ENCODE measurements around the gene CARNS1. TPM values are rescaled to one million over a fixed set of nuclear protein-coding genes. Genes with fewer than 3 reads are reported as not detected.

The CARNS1 gene
- total and polyA plus RNA-seq, 10 of the 15 experiments (the other 5 are each of a cell fraction or from before 2014, with no cell fraction given) = 0.02 to 0.14 (median 0.10) TPM; not detected in 3

GRCh38 chr11:67441098-67441563, 25.7 kb downstream of the CARNS1 start:
- no peaks in the 10 kb centered on the region for H3K27me3 ChIP-seq (replicated peaks in 1 of 2; ENCODE audit: control insufficient read depth in 2 of 2, insufficient read depth in 2 of 2, low read length in 1 of 2)
- FAIRE-seq = no peak
- H3K4me2 ChIP-seq (ENCODE audit: control insufficient read depth, insufficient read depth) = no peak overlapping the region
- H3K4me3 ChIP-seq = no peak overlapping the region
- H2AFZ ChIP-seq (ENCODE audit: control insufficient read depth, low read depth, low read length) = no peak overlapping the region
- POLR2A ChIA-PET = interaction anchor here (1.5 to 1.6 kb wide), 3 partner anchors 18 to 43 kb away, joined by 3 to 5 read pairs (median 5); partner anchors contain the start of gene PPP1CA
- BruUV-seq (replicated peaks) = no TSS peak
- intact Hi-C loops (cut with micrococcal nuclease; ENCODE audit: unreplicated experiment) = no loop called here
- CTCF ChIA-PET = interaction anchor here (0.6 to 1.1 kb wide), 3 partner anchors 38 to 66 kb away, joined by 3 read pairs; partner anchors contain the start of gene TBC1D10C
- RAD21 ChIA-PET (ENCODE audit: unreplicated experiment) = interaction anchor here (0.6 kb wide), 1 partner anchor 24 kb away, joined by 3 read pairs; no protein-coding TSS in a partner anchor
- H3K79me2 ChIP-seq (ENCODE audit: control insufficient read depth, insufficient read depth, low read length) = peaks cover 41% of the 10 kb centered on the region
- H4K20me1 ChIP-seq (ENCODE audit: control insufficient read depth, insufficient read depth) = no peaks in the 10 kb centered on the region
- no peak overlapping the region for H3K27ac ChIP-seq (ENCODE audit: control insufficient read depth, insufficient read depth)
- H3K9ac ChIP-seq (ENCODE audit: control insufficient read depth, insufficient read depth, low read length) = no peak overlapping the region
- 71% methylated on average over 21 of the region's 21 CpGs for WGBS (ENCODE audit: insufficient coverage, insufficient replicate concordance, low lambda C conversion rate, missing lambda C conversion rate)
- DNase-seq (ENCODE audit: low read depth, low spot score) = no peak
- peaks cover 0 to 2% of the 10 kb centered on the region in 2 experiments; a peak in 2 of 4 replicates for H3K36me3 ChIP-seq (ENCODE audit: control insufficient read depth in 2 of 2, insufficient read depth in 2 of 2, low read length in 1 of 2)
- ATAC-seq = no peak
- H3K9me3 ChIP-seq (replicated peaks; ENCODE audit: control insufficient read depth, insufficient read depth, low read length) = no peaks in the 10 kb centered on the region
- H3K4me1 ChIP-seq (ENCODE audit: control insufficient read depth, insufficient read depth, low read length) = peaks cover 31% of the 10 kb centered on the region
- in situ Hi-C loops (cut with MboI) = no loop called here
- SMC1A ChIA-PET (ENCODE audit: uncharacterized antibody, unreplicated experiment) = interaction anchor here (0.6 to 1.5 kb wide), 2 partner anchors 20 to 160 kb away, joined by 3 to 5 read pairs; no protein-coding TSS in a partner anchor
- TF ChIP-seq, protein P1, sequence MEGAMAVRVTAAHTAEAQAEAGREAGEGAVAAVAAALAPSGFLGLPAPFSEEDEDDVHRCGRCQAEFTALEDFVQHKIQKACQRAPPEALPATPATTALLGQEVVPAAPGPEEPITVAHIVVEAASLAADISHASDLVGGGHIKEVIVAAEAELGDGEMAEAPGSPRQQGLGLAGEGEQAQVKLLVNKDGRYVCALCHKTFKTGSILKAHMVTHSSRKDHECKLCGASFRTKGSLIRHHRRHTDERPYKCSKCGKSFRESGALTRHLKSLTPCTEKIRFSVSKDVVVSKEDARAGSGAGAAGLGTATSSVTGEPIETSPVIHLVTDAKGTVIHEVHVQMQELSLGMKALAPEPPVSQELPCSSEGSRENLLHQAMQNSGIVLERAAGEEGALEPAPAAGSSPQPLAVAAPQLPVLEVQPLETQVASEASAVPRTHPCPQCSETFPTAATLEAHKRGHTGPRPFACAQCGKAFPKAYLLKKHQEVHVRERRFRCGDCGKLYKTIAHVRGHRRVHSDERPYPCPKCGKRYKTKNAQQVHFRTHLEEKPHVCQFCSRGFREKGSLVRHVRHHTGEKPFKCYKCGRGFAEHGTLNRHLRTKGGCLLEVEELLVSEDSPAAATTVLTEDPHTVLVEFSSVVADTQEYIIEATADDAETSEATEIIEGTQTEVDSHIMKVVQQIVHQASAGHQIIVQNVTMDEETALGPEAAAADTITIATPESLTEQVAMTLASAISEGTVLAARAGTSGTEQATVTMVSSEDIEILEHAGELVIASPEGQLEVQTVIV (IDR thresholded peaks at IDR 0.05; ENCODE audit: borderline replicate concordance, partially characterized antibody) = no peak
- TF ChIP-seq, protein P2, sequence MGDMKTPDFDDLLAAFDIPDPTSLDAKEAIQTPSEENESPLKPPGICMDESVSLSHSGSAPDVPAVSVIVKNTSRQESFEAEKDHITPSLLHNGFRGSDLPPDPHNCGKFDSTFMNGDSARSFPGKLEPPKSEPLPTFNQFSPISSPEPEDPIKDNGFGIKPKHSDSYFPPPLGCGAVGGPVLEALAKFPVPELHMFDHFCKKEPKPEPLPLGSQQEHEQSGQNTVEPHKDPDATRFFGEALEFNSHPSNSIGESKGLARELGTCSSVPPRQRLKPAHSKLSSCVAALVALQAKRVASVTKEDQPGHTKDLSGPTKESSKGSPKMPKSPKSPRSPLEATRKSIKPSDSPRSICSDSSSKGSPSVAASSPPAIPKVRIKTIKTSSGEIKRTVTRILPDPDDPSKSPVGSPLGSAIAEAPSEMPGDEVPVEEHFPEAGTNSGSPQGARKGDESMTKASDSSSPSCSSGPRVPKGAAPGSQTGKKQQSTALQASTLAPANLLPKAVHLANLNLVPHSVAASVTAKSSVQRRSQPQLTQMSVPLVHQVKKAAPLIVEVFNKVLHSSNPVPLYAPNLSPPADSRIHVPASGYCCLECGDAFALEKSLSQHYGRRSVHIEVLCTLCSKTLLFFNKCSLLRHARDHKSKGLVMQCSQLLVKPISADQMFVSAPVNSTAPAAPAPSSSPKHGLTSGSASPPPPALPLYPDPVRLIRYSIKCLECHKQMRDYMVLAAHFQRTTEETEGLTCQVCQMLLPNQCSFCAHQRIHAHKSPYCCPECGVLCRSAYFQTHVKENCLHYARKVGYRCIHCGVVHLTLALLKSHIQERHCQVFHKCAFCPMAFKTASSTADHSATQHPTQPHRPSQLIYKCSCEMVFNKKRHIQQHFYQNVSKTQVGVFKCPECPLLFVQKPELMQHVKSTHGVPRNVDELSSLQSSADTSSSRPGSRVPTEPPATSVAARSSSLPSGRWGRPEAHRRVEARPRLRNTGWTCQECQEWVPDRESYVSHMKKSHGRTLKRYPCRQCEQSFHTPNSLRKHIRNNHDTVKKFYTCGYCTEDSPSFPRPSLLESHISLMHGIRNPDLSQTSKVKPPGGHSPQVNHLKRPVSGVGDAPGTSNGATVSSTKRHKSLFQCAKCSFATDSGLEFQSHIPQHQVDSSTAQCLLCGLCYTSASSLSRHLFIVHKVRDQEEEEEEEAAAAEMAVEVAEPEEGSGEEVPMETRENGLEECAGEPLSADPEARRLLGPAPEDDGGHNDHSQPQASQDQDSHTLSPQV (IDR thresholded peaks at IDR 0.05) = no peak
- TF ChIP-seq, protein P3, sequence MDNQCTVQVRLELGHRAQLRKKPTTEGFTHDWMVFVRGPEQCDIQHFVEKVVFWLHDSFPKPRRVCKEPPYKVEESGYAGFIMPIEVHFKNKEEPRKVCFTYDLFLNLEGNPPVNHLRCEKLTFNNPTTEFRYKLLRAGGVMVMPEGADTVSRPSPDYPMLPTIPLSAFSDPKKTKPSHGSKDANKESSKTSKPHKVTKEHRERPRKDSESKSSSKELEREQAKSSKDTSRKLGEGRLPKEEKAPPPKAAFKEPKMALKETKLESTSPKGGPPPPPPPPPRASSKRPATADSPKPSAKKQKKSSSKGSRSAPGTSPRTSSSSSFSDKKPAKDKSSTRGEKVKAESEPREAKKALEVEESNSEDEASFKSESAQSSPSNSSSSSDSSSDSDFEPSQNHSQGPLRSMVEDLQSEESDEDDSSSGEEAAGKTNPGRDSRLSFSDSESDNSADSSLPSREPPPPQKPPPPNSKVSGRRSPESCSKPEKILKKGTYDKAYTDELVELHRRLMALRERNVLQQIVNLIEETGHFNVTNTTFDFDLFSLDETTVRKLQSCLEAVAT (IDR thresholded peaks at IDR 0.05) = no peak
- TF ChIP-seq, protein P4, sequence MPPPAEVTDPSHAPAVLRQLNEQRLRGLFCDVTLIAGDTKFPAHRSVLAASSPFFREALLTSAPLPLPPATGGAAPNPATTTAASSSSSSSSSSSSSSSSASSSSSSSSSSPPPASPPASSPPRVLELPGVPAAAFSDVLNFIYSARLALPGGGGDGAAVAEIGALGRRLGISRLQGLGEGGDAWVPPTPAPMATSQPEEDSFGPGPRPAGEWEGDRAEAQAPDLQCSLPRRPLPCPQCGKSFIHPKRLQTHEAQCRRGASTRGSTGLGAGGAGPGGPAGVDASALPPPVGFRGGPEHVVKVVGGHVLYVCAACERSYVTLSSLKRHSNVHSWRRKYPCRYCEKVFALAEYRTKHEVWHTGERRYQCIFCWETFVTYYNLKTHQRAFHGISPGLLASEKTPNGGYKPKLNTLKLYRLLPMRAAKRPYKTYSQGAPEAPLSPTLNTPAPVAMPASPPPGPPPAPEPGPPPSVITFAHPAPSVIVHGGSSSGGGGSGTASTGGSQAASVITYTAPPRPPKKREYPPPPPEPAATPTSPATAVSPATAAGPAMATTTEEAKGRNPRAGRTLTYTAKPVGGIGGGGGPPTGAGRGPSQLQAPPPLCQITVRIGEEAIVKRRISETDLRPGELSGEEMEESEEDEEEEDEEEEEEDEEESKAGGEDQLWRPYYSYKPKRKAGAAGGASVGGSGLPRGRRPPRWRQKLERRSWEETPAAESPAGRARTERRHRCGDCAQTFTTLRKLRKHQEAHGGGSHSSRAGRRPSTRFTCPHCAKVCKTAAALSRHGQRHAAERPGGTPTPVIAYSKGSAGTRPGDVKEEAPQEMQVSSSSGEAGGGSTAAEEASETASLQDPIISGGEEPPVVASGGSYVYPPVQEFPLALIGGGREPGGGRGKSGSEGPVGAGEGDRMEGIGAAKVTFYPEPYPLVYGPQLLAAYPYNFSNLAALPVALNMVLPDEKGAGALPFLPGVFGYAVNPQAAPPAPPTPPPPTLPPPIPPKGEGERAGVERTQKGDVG (CRISPR knock-in tag; IDR thresholded peaks at IDR 0.05) = no peak
- TF ChIP-seq POLR2A (IDR thresholded peaks at IDR 0.05; ENCODE audit: low read depth, low read length) (peak; percentile 30), ETV6 (conservative IDR thresholded peaks at IDR 0.05 in 1 of 2, IDR thresholded peaks at IDR 0.05 in 1 of 2; ENCODE audit: borderline replicate concordance in 1 of 2, low read depth in 1 of 2) (no peak), RBBP5 (conservative IDR thresholded peaks at IDR 0.05) (no peak), POLR2AphosphoS5 (IDR thresholded peaks at IDR 0.05; ENCODE audit: low read length) (no peak)
